Natural killer cell (primary cell): ENCODE data around the gene KRTAP5-6. TPM values are rescaled to one million over a fixed set of nuclear protein-coding genes. Genes with fewer than 3 reads are reported as not detected.

Experiments
- ATAC-seq, 3 donors: fragments of 150-1000 bp in 2 of 3; fragments of 200-7000 bp in 1 of 3; cut with Tn5 transposase; 1 replicate in 1 of 3; 2 replicates in 2 of 3; pipeline ENCODE4 v1.10.0; 2021; ENCODE audit warnings: mild to moderate bottlenecking in 2 of 3, moderate library complexity in 2 of 3
- DNase-seq, 2 donors: peaks; one replicate each; pipeline versions ENCODE4 v3.0.0 to v3.0.0-alpha.2; 2013 to 2021; ENCODE audit warnings: mixed read lengths in 1 of 2
- H3K27ac ChIP-seq: one replicate; pipeline ENCODE4 v1.5.1; 2013; ENCODE audit warnings: mild to moderate bottlenecking, low read length
- H3K27me3 ChIP-seq: one replicate; pipeline ENCODE4 v1.6.1; 2013; ENCODE audit warnings: low read length; ENCODE audit not compliant: control insufficient read depth, insufficient read depth
- H3K36me3 ChIP-seq: one replicate; pipeline ENCODE4 v1.6.1; 2013; ENCODE audit warnings: low read length; ENCODE audit not compliant: control insufficient read depth, insufficient read depth
- H3K4me1 ChIP-seq: one replicate; pipeline ENCODE4 v1.6.1; 2013; ENCODE audit warnings: low read length; ENCODE audit not compliant: control insufficient read depth, insufficient read depth
- H3K4me3 ChIP-seq: one replicate; pipeline ENCODE4 v1.5.1; 2013; ENCODE audit warnings: low read length
- H3K9me3 ChIP-seq: one replicate; pipeline ENCODE4 v1.6.1; 2013; ENCODE audit warnings: low read length; ENCODE audit not compliant: control insufficient read depth, insufficient read depth
- H3K27ac Mint-ChIP-seq, 2 donors: one replicate each; pipeline ENCODE4 v1.8.0; 2022; ENCODE audit warnings: mild to moderate bottlenecking in 2 of 2, mixed read lengths in 2 of 2, moderate library complexity in 1 of 2
- H3K27me3 Mint-ChIP-seq, 2 donors: one replicate each; pipeline ENCODE4 v1.8.0; 2022; ENCODE audit warnings: low read depth in 2 of 2, mixed read lengths in 2 of 2
- H3K36me3 Mint-ChIP-seq: one replicate; pipeline ENCODE4 v1.8.0; 2022; ENCODE audit warnings: mixed read lengths
- H3K4me1 Mint-ChIP-seq, 2 donors: one replicate each; pipeline ENCODE4 v1.8.0; 2022; ENCODE audit warnings: mixed read lengths in 2 of 2
- H3K4me3 Mint-ChIP-seq: one replicate; pipeline ENCODE4 v1.8.0; 2022; ENCODE audit warnings: mild to moderate bottlenecking, moderate library complexity, mixed read lengths
- H3K9me3 Mint-ChIP-seq, 2 donors: one replicate each; pipeline ENCODE4 v1.8.0; 2022; ENCODE audit warnings: mixed read lengths in 2 of 2
- CTCF ChIP-seq: fragments of 200-600 bp; IDR thresholded peaks from one replicate; pipeline ENCODE4 v1.8.0; 2022; ENCODE audit warnings: antibody characterized with exemption
- WGBS: methylation state at CpG from one replicate; pipeline ENCODE4 v1.1.7; 2013; ENCODE audit warnings: missing lambda C conversion rate; ENCODE audit not compliant: insufficient coverage; 5-methylcytosine and 5-hydroxymethylcytosine counted together
- intact Hi-C: fragments of 100-400 bp; cut with micrococcal nuclease; formaldehyde crosslinking; loops from one replicate; pipeline ENCODE4 v1.14.2; 2022
- total RNA-seq, 4 donors: library from RNA; stranded (reverse); fragments of 120-200 nt in 1 of 4; gene quantifications; one replicate each; pipeline versions ENCODE4 v1.2.3 to v1.2.4, GENCODE V29; 2013 to 2022

The KRTAP5-6 gene
- total RNA-seq, 3 donors from 2014 or later (not counting 1 experiment from before 2014, with no cell fraction given): not detected

GRCh38 chr11:1731451-1732059 is 34.6 kb downstream of the KRTAP5-6 start:
- TF ChIP-seq CTCF: no peak
- 97% methylated on average over 5 of the region's 5 CpGs for WGBS

GRCh38 chr11:1732418-1733008 is 35.5 kb downstream of the KRTAP5-6 start:
- WGBS: 79% methylated on average over 13 of the region's 13 CpGs
- H3K27me3 Mint-ChIP-seq: peaks cover 41 to 53% of the 10 kb centered on the region in 2 donors

More at GRCh38 chr11:1731451-1732059, 34.6 kb downstream of the KRTAP5-6 start:
- Mint-ChIP-seq H3K27me3 (peaks cover 39 to 52% of the 10 kb centered on the region in 2 donors), H3K9me3 (peaks cover 6 to 7% of the 10 kb centered on the region in 2 donors), H3K4me1 (peaks cover 58 to 67% of the 10 kb centered on the region in 2 donors), H3K36me3 (peaks cover 12% of the 10 kb centered on the region), H3K27ac (no peak overlapping the region), H3K4me3 (no peak overlapping the region)
- Histone ChIP-seq H3K4me1 (peaks cover 42% of the 10 kb centered on the region), H3K36me3 (no peaks in the 10 kb centered on the region), H3K9me3 (peaks cover 5% of the 10 kb centered on the region), H3K27me3 (no peaks in the 10 kb centered on the region), H3K4me3 (no peak overlapping the region), H3K27ac (no peak overlapping the region)
- ATAC-seq (peak in 1 of 3 donors; percentile 24), DNase-seq (no peak)
- intact Hi-C loops: no loop called here

GRCh38 chr11:1733009-1733715 is 36.2 kb downstream of the KRTAP5-6 start:
- Mint-ChIP-seq H3K36me3 (peaks cover 17% of the 10 kb centered on the region), H3K9me3 (peaks cover 11% of the 10 kb centered on the region in 2 donors), H3K4me1 (peaks cover 46 to 54% of the 10 kb centered on the region in 2 donors), H3K27ac (peak overlapping the region in 1 of 2 donors; percentile 21), H3K4me3 (no peak overlapping the region), H3K27me3 (peaks cover 41 to 59% of the 10 kb centered on the region in 2 donors)
- peaks cover 13% of the 10 kb centered on the region for H3K9me3 ChIP-seq
- ATAC-seq (no peak), DNase-seq (no peak)
- intact Hi-C loops: no loop called here
- WGBS: 82% methylated on average over 14 of the region's 14 CpGs
- no peak for TF ChIP-seq CTCF
- H3K27me3 ChIP-seq: no peaks in the 10 kb centered on the region
- peaks cover 41% of the 10 kb centered on the region for H3K4me1 ChIP-seq
- no peak overlapping the region for H3K27ac ChIP-seq
- no peaks in the 10 kb centered on the region for H3K36me3 ChIP-seq
- H3K4me3 ChIP-seq: no peak overlapping the region

More at GRCh38 chr11:1732418-1733008, 35.5 kb downstream of the KRTAP5-6 start:
- no peaks in the 10 kb centered on the region for H3K27me3 ChIP-seq
- Mint-ChIP-seq H3K4me1 (peaks cover 53 to 60% of the 10 kb centered on the region in 2 donors), H3K27ac (no peak overlapping the region), H3K36me3 (peaks cover 17% of the 10 kb centered on the region), H3K9me3 (peaks cover 11% of the 10 kb centered on the region in 2 donors), H3K4me3 (no peak overlapping the region)
- peaks cover 42% of the 10 kb centered on the region for H3K4me1 ChIP-seq
- no peak overlapping the region for H3K27ac ChIP-seq
- no peak overlapping the region for H3K4me3 ChIP-seq
- DNase-seq: no peak
- intact Hi-C loops: no loop called here
- H3K9me3 ChIP-seq: peaks cover 12% of the 10 kb centered on the region
- no peaks in the 10 kb centered on the region for H3K36me3 ChIP-seq
- ATAC-seq: no peak
- TF ChIP-seq CTCF: no peak
